ENCODE measurements around the gene CD58.

CD58 gene

DNA sequence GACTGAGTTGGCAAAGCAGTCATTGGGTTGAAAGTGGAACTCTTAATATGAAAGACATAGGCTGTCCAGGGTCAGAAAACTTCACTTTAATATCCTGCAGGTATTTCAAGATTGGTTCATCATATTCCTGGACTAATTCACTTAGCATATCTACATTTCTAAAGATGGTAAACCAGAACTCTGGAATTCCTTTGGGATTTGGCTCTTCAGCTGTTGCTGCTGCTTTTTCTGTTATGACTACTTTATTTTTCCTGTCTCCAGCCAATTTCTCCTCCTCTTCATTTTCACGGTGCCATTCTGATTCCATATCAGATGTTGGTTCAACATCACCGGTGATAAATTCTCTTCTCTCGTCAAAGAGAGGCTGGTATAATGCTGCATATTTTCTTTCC is 37.4 kb downstream of the CD58 start:
- H3K4me3 ChIP-seq (replicated peaks; ENCODE audit: low read depth, low read length), result no peak overlapping the region
- DNase-seq (ENCODE audit: extremely low read depth, low read depth), result no peak
- TF ChIP-seq, protein P1, sequence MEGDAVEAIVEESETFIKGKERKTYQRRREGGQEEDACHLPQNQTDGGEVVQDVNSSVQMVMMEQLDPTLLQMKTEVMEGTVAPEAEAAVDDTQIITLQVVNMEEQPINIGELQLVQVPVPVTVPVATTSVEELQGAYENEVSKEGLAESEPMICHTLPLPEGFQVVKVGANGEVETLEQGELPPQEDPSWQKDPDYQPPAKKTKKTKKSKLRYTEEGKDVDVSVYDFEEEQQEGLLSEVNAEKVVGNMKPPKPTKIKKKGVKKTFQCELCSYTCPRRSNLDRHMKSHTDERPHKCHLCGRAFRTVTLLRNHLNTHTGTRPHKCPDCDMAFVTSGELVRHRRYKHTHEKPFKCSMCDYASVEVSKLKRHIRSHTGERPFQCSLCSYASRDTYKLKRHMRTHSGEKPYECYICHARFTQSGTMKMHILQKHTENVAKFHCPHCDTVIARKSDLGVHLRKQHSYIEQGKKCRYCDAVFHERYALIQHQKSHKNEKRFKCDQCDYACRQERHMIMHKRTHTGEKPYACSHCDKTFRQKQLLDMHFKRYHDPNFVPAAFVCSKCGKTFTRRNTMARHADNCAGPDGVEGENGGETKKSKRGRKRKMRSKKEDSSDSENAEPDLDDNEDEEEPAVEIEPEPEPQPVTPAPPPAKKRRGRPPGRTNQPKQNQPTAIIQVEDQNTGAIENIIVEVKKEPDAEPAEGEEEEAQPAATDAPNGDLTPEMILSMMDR (IDR thresholded peaks at IDR 0.05; ENCODE audit: low read depth, low read length, missing control alignments), result no peak

DNA sequence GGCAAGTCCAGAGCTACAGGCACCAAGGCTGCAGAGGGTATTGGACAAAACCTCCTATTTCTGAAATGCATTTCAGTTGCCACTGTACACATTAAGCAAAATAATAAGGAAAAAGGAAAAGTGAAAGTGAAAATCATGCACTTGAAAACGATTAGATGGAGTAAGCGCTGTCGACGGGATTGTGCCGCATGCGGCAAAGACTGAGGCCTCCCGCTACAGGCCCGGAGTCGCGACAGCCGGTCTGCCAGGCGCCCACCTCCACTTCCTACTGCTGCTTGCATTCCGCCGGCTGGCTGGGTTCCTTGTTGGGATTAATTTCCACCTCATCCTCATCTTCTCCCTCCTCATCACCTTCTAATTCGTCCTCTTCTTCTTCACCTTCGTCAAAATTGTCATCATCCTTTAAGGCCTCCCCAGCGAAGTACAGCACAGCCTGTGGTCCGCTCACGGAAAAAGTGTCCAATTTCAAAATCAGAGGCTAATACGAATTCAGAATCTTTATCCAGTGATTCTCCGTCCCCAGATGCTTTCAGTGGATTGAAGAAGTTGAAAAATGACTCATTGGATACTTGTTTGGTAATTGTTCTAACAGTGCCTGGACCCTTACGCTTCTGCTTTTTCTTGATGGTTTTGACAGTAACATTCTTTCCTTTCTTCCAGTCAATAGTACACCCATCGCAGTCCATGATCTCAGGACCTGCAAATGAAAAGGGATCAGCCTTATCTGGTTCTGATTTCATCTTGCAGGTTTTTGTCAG is 38.0 kb downstream of the CD58 start:
- DNase-seq (ENCODE audit: extremely low read depth, low read depth), result no peak
- TF ChIP-seq, protein P1 (IDR thresholded peaks at IDR 0.05; ENCODE audit: low read depth, low read length, missing control alignments), result no peak
- no peak overlapping the region for H3K4me3 ChIP-seq (replicated peaks; ENCODE audit: low read depth, low read length)

DNA sequence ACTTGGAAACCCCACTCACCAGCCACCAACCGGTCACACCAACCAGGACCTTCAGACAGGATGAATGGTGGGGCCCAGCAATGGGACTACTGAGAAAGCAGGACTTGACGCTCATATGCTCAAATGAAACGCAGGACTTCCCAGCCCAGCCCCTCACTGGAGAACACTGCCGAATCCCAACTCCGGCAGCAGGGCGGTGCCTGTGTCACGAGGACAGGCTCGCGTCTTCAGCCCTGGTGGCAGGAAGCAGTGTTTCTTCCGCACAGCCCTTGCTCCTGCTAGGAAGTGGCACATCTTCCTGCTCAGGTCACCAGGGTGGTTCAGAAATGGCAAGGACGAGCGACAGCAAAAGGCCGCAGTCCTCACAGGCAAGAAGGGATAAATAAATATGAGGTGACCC is 38.9 kb downstream of the CD58 start:
- no peak overlapping the region for H3K4me3 ChIP-seq (replicated peaks; ENCODE audit: low read depth, low read length)
- no peak for DNase-seq (ENCODE audit: extremely low read depth, low read depth)
- TF ChIP-seq, protein P1 (IDR thresholded peaks at IDR 0.05; ENCODE audit: low read depth, low read length, missing control alignments), result no peak

DNA sequence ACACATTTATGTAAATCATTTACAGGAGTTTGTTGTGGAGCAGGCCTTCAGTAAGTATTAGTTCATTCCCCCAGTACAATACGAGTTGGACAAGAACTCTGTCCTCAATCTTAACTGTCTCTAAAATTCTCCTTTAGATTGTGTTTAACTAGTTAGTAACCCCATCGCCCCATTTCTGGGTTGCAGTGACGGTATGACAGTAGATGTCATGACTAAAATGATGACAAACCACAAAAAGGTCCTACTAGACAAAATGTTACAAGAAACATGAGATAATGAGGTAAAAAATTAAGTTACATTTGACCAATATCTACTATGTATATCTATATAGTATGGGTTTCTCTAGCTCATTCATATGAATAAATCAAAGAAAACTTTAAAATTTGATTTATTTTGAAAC is 41.1 kb downstream of the CD58 start:
- TF ChIP-seq, protein P1 (IDR thresholded peaks at IDR 0.05; ENCODE audit: low read depth, low read length, missing control alignments), result no peak
- H3K4me3 ChIP-seq (replicated peaks; ENCODE audit: low read depth, low read length), result no peak overlapping the region
- DNase-seq (ENCODE audit: extremely low read depth, low read depth), result no peak

DNA sequence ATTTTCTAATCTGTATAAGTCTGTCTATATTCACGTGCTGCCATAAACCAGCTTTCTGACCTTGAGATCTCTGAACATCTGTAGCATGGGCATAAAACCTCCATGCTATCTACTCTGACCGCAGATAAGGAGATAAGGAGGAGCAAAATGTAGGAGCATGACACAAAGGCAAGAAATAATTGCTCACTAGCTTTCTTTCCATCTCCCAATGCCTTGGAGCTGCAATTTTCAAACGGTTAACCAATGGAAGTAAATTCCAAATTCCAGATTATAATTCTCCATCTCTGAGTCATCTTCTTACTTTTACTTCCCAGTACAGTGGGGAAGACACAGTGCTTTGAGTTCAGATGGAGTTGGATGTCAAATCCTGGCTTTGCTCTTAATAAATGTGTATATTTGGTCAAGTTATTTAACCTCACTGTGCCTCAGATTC is 41.6 kb downstream of the CD58 start:
- TF ChIP-seq, protein P1 (IDR thresholded peaks at IDR 0.05; ENCODE audit: low read depth, low read length, missing control alignments), result no peak
- DNase-seq (ENCODE audit: extremely low read depth, low read depth), result no peak
- H3K4me3 ChIP-seq (replicated peaks; ENCODE audit: low read depth, low read length), result no peak overlapping the region

DNA sequence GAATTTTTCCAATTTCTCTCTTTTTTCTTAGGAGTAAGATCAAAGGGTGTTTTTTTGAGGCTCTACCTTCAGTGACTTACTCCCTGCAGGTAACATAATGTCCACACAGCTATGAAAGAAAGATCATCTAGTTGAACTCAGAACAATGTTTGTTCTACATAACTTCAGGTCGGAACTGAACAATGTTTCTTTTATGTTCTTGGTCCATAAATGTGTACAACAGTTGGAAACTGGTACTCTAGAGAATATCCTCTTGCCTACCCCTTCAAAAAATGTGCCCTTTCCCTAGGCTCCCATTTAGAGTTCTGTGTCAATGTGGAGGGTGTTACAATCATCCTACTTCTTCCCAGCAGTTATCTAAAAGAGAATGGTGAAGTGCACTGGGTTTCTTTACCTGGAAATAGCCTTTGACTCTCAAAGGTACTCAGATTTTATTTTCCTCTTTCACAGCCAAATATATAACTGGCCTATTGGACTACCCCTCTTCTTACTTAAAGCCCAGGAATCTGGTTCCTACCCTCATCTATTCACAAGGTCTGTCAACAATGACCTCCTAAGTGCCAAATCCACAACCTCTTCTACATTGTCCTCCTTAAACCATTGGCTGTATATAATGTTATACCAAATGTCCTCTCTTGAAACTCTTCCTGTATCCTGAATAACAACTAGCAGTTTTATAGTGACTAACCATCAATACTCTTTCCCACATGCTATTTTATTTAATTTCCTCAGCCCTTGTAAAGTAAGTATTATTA is 42.3 kb downstream of the CD58 start:
- H3K4me3 ChIP-seq (replicated peaks; ENCODE audit: low read depth, low read length), result no peak overlapping the region
- TF ChIP-seq, protein P1 (IDR thresholded peaks at IDR 0.05; ENCODE audit: low read depth, low read length, missing control alignments), result no peak
- no peak for DNase-seq (ENCODE audit: extremely low read depth, low read depth)
